ENCODE results near the gene SAV1. TPM values are rescaled to one million over a fixed set of nuclear protein-coding genes. Genes with fewer than 3 reads are reported as not detected.

Gene SAV1
- total and polyA plus RNA-seq, 2 of the 13 experiments (the other 11 are each of a cell fraction or from before 2014, with no cell fraction given), result 7.3 to 8.2 TPM

DNA sequence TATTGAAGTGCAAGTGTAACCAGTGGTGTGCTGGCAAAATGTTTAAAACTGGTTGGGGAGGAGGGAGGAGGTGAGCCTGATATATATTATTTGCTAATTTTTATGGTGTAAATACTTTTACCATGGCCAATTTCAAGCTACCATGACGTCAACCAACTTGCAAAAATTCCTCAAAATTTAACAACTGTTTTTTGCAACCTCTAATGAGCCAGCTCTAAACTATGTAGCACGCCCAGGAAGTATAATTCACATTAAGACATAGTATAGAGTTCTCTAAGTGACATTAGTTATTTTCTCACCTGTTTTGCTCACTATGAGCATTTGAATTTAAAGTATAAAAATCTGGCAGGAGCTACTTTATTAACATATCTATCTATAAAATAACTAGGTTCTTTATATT, 66.7 kb downstream of the SAV1 start (continued):
- TF ChIP-seq, protein P1, sequence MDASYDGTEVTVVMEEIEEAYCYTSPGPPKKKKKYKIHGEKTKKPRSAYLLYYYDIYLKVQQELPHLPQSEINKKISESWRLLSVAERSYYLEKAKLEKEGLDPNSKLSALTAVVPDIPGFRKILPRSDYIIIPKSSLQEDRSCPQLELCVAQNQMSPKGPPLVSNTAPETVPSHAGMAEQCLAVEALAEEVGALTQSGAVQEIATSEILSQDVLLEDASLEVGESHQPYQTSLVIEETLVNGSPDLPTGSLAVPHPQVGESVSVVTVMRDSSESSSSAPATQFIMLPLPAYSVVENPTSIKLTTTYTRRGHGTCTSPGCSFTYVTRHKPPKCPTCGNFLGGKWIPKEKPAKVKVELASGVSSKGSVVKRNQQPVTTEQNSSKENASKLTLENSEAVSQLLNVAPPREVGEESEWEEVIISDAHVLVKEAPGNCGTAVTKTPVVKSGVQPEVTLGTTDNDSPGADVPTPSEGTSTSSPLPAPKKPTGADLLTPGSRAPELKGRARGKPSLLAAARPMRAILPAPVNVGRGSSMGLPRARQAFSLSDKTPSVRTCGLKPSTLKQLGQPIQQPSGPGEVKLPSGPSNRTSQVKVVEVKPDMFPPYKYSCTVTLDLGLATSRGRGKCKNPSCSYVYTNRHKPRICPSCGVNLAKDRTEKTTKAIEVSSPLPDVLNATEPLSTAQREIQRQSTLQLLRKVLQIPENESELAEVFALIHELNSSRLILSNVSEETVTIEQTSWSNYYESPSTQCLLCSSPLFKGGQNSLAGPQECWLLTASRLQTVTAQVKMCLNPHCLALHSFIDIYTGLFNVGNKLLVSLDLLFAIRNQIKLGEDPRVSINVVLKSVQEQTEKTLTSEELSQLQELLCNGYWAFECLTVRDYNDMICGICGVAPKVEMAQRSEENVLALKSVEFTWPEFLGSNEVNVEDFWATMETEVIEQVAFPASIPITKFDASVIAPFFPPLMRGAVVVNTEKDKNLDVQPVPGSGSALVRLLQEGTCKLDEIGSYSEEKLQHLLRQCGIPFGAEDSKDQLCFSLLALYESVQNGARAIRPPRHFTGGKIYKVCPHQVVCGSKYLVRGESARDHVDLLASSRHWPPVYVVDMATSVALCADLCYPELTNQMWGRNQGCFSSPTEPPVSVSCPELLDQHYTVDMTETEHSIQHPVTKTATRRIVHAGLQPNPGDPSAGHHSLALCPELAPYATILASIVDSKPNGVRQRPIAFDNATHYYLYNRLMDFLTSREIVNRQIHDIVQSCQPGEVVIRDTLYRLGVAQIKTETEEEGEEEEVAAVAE (CRISPR knock-in tag; IDR thresholded peaks at IDR 0.05; ENCODE audit: borderline replicate concordance), result no peak
- TF ChIP-seq ZNF644 (CRISPR knock-in tag; IDR thresholded peaks at IDR 0.05; ENCODE audit: low read depth) (no peak), MLLT10 (CRISPR knock-in tag; IDR thresholded peaks at IDR 0.05) (no peak), ZBTB20 (CRISPR knock-in tag; IDR thresholded peaks at IDR 0.05; ENCODE audit: borderline replicate concordance, low read depth) (no peak), ZNF451 (CRISPR knock-in tag; IDR thresholded peaks at IDR 0.05) (no peak)
- TF ChIP-seq, protein P2, sequence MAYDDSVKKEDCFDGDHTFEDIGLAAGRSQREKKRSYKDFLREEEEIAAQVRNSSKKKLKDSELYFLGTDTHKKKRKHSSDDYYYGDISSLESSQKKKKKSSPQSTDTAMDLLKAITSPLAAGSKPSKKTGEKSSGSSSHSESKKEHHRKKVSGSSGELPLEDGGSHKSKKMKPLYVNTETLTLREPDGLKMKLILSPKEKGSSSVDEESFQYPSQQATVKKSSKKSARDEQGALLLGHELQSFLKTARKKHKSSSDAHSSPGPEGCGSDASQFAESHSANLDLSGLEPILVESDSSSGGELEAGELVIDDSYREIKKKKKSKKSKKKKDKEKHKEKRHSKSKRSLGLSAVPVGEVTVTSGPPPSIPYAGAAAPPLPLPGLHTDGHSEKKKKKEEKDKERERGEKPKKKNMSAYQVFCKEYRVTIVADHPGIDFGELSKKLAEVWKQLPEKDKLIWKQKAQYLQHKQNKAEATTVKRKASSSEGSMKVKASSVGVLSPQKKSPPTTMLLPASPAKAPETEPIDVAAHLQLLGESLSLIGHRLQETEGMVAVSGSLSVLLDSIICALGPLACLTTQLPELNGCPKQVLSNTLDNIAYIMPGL (CRISPR knock-in tag; IDR thresholded peaks at IDR 0.05; ENCODE audit: borderline replicate concordance in 1 of 2, low read depth in 1 of 2), result no peak
- TF ChIP-seq, protein P3, sequence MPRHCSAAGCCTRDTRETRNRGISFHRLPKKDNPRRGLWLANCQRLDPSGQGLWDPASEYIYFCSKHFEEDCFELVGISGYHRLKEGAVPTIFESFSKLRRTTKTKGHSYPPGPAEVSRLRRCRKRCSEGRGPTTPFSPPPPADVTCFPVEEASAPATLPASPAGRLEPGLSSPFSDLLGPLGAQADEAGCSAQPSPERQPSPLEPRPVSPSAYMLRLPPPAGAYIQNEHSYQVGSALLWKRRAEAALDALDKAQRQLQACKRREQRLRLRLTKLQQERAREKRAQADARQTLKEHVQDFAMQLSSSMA (CRISPR knock-in tag; IDR thresholded peaks at IDR 0.05), result no peak
